Activated gamma-delta T cell (primary cell): ENCODE results near the gene ICAM4.

Experiments used
- DNase-seq: peaks from one replicate; lab custom pipeline; 2025; lab: John Stamatoyannopoulos, UW

ICAM4 gene

DNA sequence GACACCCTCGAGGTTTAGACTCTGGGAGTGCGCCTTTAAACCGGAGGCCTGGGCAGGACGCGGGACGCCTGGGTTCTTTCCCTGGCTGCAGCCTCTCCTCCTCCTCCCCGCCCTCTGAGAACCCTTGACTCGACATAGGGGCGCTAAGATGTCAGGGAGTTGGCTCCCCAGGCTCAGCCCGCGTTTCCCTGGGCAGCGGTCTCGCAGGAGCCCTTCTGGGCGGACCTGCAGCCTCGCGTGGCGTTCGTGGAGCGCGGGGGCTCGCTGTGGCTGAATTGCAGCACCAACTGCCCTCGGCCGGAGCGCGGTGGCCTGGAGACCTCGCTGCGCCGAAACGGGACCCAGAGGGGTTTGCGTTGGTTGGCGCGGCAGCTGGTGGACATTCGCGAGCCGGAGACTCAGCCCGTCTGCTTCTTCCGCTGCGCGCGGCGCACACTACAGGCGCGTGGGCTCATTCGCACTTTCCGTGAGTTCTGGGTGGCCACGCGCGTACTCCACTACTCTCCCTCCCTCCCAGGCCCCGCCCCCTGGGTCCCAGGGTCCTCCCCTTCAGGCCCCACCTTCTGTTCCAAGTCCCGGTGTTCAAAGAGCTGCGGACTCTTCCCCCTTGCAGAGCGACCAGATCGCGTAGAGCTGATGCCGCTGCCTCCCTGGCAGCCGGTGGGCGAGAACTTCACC lies 4.3 kb downstream of the ICAM4 start:
- DNase-seq, result peak; percentile 31

DNA sequence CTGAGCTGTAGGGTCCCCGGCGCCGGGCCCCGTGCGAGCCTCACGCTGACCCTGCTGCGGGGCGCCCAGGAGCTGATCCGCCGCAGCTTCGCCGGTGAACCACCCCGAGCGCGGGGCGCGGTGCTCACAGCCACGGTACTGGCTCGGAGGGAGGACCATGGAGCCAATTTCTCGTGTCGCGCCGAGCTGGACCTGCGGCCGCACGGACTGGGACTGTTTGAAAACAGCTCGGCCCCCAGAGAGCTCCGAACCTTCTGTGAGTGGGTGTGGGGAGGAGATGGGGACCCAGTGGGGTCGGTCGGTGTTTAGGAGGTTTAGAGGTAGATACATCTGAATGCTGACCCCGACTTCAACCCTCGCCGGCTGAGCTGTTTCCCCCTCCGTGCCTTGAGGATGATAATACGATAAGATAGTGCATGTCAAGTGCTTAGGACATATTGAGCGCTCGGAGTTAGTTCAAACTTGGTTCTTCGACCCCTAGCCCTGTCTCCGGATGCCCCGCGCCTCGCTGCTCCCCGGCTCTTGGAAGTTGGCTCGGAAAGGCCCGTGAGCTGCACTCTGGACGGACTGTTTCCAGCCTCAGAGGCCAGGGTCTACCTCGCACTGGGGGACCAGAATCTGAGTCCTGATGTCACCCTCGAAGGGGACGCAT lies 4.9 kb downstream of the ICAM4 start:
- DNase-seq, result no peak

DNA sequence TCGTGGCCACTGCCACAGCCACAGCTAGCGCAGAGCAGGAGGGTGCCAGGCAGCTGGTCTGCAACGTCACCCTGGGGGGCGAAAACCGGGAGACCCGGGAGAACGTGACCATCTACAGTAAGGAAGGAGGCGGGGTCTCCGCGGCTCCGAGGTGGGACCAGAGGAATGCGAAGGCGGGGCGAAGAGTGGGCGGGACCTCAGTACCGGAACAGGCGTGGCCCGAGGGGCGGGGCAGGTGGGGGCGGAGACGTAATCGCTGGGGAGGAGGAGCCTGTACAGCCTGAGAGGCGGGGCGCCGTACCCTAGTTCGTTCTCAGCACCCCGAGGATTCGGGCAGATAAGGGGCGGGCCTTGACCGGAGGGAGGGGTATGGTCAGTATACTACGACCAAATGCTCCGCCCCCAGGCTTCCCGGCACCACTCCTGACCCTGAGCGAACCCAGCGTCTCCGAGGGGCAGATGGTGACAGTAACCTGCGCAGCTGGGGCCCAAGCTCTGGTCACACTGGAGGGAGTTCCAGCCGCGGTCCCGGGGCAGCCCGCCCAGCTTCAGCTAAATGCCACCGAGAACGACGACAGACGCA lies 5.5 kb downstream of the ICAM4 start:
- peak; percentile 57 for DNase-seq

DNA sequence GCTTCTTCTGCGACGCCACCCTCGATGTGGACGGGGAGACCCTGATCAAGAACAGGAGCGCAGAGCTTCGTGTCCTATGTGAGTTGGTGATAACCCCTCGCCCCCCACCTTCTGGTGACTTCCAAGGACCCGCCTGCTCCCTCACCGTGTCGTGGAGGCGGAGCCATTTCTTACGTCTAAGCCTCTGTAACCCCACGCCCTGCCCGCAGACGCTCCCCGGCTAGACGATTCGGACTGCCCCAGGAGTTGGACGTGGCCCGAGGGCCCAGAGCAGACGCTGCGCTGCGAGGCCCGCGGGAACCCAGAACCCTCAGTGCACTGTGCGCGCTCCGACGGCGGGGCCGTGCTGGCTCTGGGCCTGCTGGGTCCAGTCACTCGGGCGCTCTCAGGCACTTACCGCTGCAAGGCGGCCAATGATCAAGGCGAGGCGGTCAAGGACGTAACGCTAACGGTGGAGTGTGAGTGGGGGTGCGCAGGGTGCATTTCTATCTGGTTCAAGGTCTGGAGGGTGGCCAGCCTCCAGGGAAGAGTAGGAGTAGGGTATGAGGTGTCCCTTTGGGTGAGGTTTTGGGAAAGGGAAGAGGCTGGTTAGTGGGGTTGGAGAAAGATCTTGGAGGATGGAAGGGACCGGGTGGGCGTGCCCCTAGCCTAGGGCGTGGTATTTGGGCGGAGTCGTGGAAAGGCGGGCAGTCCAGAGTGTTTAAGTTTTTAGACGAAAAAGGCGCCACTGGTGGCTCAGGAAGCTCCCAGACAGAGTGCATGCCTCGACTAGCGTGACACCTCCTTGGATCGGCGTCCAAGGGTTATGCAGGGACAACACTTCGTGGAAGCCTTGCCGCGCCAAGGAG lies 6.3 kb downstream of the ICAM4 start:
- no peak for DNase-seq

DNA sequence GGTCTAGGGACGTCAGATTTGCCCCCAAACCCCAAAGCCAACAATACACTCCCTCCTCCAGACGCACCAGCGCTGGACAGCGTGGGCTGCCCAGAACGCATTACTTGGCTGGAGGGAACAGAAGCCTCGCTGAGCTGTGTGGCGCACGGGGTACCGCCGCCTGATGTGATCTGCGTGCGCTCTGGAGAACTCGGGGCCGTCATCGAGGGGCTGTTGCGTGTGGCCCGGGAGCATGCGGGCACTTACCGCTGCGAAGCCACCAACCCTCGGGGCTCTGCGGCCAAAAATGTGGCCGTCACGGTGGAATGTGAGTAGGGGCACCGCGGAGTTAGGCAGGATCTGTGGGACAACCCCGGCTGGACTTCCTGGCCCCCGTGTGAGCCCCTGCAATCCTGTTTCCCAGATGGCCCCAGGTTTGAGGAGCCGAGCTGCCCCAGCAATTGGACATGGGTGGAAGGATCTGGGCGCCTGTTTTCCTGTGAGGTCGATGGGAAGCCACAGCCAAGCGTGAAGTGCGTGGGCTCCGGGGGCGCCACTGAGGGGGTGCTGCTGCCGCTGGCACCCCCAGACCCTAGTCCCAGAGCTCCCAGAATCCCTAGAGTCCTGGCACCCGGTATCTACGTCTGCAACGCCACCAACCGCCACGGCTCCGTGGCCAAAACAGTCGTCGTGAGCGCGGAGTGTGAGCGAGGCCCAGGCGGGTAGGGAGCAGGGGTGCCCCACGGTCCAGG lies 7.0 kb downstream of the ICAM4 start:
- DNase-seq, result no peak

DNA sequence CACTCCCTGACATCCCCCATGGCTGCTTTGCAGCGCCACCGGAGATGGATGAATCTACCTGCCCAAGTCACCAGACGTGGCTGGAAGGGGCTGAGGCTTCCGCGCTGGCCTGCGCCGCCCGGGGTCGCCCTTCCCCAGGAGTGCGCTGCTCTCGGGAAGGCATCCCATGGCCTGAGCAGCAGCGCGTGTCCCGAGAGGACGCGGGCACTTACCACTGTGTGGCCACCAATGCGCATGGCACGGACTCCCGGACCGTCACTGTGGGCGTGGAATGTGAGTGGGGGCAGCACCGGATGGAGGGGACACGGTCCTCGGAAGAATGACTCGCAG lies 7.6 kb downstream of the ICAM4 start:
- DNase-seq, result no peak

DNA sequence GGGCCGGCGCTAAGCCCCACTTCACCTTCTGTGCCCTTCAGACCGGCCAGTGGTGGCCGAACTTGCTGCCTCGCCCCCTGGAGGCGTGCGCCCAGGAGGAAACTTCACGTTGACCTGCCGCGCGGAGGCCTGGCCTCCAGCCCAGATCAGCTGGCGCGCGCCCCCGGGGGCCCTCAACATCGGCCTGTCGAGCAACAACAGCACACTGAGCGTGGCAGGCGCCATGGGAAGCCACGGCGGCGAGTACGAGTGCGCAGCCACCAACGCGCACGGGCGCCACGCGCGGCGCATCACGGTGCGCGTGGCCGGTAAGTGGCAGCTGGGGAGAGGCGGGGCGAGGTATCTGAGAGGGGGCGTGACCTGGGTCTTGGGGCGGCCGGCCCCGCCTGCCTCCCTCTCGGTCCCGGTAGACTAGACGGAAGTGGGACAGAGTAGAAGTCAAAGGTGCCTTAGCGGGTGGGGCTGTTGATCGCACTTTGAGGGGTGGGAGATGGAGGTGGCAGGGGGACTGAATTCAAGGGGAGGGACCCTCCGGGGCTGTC lies 8.6 kb downstream of the ICAM4 start:
- DNase-seq, result peak; percentile 45

DNA sequence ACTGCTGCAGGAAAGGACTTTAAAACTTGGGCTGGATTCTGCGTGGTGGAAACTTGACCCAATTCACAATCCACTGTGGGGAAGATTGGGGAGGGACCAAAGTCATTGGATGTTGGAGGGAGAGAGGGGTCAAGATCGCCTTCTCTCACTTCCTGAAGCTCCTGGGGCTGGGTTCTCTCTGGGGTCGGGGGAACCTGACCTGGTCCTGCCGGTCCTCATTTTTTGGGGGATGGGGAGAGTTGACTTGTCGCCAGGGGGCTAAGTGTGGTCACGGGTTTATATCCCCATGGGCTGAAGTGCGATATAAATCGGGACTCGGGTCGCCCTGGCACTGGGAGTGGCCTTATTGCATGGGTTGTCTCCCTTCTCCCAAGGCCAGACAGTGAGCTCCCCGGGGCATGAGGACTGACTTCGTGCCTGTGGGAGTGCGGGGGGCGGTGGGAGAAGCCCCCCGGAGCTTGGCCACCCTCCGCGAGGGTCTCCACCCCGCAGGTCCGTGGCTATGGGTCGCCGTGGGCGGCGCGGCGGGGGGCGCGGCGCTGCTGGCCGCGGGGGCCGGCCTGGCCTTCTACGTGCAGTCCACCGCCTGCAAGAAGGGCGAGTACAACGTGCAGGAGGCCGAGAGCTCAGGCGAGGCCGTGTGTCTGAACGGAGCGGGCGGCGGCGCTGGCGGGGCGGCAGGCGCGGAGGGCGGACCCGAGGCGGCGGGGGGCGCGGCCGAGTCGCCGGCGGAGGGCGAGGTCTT lies 9.3 kb downstream of the ICAM4 start:
- no peak for DNase-seq

DNA sequence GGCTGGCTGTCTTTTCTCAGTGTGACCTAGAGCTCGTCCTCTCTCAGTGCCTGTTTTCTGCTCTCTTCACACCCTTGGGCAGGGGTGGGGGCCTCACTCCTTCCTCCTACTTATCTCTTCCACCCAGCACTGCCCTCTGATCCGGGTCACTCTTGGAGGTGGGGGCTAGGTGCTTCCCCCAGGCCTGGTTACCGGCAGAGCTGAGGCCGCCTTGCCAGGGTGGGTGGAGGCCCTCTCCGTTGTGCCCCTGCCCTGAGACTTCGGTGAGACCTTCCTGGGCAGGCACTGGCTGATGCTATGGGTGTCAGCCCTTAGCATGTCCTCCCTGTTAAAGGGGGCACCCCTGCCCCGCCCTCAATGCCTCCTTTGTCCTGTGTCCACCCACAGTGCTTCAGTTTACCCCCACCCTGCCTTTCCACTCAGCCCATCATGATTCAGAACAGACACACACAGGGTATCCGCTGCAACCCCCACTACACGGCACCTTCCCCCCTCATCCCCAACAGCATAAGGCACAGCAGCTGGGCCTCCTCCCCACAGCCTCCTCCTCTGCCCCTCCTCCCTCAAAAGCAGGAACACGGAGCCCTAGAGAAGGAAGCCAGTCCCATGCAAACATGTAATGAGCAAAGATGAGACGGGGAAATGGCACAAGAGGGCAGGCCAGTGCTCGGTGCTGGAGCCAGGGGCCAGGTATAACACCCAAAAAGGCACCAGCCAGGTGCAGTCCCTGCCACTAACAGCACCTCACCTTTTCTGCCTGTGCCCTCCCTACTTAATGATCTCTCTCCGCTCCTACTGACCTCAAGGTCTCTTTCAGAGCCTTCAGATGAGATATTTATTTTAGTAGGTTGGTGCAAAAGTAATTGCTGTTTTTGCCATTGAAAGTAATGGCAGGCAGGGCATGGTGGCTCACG lies 13.0 kb downstream of the ICAM4 start:
- no peak for DNase-seq

DNA sequence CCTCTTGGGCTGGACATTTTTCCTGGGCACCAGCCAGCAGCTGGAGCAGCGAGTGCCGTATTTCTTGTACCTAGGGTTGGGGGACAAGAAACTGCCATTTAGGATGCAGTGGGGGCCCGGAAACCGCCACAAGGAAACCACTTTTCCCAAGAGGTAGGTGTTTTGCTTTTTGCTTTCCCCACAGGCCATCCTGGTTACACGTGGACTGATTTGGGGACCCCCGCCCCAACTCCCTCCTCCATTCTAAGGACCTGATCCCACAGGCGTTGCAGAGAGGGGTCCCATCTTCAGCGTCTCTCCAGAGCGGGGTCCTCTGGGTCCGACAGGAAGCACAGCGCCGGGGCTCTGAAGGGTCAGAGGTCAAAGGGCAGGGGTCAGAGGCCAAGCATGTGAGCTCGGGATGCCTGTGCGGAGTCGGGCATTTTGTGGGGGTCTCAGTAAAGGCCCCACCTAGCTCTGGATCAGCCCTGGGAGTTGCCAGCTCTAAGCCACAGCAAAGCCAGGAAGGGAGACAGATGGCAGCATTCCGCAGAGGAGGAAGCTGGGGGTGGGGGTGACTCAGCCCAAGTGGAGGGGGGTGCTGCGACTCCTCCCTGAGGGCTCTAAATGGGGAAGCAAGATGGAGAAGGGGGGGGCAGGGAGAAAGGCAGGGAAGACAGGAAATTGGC lies 18.5 kb downstream of the ICAM4 start:
- DNase-seq, result no peak

DNA sequence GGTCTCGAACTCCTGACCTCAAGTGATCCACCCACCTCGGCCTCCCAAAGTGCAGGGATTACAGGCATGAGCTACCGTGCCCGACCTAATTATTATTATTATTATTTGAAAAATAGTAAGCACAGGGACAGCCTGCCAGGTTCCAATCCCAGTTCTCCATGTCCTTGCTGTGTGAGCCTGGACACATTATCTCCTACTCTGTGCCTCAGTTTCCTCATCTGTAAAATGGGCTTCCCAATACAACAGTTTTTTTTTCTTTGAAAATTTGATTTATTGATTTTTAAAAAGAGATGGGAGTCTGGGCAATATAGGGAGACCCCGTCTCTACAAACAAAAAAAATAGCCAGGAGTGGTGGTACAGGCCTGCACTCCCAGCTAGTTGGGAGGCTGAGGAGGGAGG lies 19.6 kb downstream of the ICAM4 start:
- DNase-seq, result no peak

DNA sequence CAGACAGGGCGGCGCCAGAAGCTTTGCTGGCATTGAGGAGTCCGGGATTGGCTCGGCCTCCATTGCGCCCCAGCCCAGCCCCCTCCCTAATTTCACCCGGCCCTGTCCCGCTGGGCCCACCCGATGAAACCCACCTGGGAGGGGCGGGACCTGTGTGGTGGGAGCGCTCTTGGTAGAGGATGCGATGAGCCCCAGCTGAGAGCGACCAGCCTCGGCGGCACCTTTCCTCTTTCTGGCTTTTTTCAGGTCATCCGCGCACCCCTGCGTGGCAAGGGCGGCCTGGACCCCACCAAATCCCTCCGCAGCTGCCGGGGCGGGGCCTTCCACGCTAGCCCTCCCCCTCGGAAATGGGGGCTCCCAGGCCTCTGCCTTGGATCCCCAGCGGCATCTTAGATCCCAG lies 22.7 kb downstream of the ICAM4 start, which contains the start of gene ZGLP1:
Gene ZGLP1, minus strand, starts transcription at position 393 of the 400 bp plus-strand sequence.
- no peak for DNase-seq

DNA sequence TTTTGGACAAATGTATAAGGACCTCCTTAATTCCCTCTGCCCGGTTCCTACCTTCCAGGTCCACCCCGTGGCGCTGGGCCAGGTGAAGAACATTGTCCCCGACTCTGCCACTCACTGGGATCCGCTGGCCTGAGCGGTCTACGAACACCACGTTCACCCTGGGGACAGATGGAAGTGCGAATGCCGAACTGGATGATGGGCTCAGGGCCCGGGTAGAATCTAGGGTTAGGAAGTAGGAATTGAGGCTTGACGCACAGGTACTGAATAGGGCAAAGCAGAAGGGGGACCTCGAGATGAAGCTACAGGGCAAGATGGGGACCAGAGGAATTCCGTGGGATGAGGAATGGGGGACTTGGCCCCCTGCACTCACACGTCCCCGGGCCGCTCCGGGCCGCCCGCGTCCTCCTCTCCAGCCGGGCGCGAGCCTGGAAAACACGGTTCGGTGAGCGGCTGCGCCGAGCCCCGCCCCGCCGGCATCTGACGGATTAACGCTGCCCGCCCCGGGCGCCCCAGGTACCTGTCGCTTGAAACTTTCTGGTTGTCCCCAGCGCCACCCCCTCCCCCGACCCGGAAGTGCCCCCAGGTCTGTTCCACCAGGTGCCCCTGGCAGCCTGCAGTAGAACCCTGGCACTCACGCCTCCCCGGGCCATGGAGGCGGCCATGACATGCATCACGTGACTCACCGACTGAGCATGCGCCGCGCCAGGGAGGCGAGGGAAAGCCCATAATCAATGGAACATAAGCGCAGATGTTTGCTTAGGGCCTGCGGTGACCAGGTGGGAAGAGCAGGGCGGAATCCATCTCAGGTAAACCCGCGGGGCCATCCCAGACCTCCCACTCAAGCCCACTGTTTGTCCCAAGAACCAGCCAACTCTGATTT lies 28.8 kb downstream of the ICAM4 start, which contains the start of gene FDX2:
Gene FDX2, minus strand, starts transcription at position 681 of the 880 bp plus-strand sequence. Its CDS starts 19 bp downstream, at position 662.
- DNase-seq, result peak; percentile 86

DNA sequence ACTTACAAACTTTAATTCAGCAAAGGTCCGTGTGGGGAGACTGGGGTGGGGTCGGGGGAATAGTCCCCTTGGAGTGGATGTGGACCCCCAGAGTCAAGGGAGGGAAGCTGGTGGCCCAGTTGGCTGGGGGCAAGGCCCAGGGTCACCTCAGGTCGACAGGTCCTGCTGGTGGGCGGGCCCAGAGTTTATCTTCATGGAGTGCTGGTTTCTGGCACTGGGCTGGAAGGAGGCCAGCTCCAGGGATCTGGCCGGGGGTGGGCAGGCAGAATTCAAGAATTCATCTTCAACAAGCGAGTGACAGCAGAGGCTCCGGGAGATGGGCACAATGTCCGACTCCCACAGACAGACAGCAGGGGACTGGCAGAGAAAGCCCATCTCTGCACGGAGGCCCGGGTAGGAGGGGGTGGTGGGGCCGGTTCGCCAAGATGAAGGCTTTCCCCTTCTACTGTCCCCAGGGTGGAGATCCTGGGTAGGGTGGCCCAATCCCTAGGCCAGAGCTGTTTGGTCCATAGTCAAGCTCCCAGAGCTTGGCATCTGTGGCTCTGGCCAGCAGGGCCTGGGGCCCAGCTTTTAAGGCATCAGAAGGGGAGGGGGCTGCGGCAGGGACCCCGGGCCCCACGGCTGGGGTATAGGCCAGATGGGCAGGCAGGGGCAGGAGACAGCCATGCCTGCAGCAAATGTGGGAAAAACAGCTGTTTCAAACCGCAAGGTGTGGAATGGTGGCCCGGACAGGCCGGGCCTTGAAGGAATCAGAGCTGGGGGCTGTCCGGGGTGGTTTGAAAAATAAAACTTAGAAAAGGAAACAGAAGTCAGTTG lies 29.7 kb downstream of the ICAM4 start:
- no peak for DNase-seq

DNA sequence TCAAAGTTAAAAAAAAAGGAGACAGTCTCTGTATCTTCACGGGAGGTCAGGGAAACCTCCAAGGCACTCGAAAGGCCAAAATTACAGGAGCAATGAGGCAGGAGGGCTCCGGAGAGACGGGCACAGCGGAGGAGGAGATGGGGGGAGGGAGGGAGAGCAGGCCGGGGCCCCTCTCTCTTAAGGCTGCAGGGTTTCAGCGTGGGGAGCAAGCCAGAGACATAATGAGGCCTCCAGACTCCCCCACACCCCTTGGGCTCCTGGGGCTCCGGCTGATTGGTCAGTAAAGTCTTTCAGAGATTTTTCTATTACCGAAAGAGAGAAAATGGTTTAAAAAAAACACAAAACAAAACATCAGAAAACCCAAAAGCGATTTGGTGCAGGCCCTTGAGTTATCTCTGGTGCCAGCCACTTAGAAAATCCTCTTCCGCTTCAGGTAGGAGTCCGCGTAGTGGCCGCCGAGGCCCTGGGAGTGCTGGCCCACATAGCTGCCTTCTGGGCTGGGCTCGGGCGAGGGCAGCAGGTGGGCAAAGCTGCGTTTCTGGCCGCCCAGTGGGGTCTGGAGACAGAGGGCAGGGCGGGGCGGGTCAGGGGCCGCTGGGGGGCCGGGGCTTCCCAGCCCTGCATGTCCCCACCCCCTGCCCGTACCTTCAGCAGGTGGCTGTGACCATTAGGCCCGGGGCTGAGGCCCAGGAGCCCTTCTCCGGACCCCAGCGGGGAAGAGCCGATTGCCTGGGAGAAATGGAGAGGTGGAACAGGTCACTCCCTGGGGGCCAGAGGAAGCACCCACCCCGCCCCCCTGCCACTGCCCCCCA lies 30.5 kb downstream of the ICAM4 start:
- no peak for DNase-seq

DNA sequence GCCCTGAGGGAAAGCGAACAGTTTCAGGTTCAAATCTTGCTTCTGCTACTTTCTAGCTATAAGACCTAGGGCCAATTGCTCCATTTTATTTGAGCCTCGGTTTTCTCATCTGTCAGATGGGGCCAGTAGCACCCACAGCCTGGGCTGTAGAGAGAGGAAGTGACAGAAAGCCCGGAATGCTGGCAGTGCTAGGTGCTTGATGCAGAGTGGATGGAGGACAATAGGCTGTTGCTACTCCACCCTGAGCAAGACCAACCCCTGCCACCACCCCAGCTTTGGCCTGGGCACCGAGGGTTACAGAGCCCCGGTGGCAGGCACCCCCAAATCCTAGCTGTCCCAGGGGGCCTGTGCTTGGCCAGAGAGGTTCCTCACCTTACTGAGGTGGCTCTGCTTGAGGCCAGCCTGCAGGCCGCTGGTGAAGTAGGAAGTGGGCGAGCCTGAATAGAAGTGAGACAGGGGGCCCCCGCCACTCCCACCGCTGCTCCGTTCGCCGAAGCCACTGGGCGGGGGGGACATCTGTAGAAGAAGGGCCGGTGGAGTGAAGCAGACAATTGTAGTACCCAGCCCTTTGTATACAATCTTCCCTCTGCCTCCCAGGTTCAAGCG lies 31.2 kb downstream of the ICAM4 start:
- no peak for DNase-seq
